ENCODE results near the gene ABCA7. TPM values are rescaled to one million over a fixed set of nuclear protein-coding genes. Genes with fewer than 3 reads are reported as not detected.

Gene ABCA7
- total and polyA plus RNA-seq, 2 of the 13 experiments (the other 11 are each of a cell fraction or from before 2014, with no cell fraction given) = 4.4 to 32.4 TPM

- TF ChIP-seq HOMEZ (CRISPR knock-in tag; IDR thresholded peaks at IDR 0.05; ENCODE audit: low read depth) (peak; percentile 51; the same call in 1 of the 2 replicates), ZNF605 (CRISPR knock-in tag; IDR thresholded peaks at IDR 0.05) (peak; percentile 86), IKZF1 (IDR thresholded peaks at IDR 0.05) (no peak), ZNF282 (IDR thresholded peaks at IDR 0.05; ENCODE audit: partially characterized antibody) (no peak), RORA (CRISPR knock-in tag; IDR thresholded peaks at IDR 0.05) (no peak), MXD4 (CRISPR knock-in tag; IDR thresholded peaks at IDR 0.05) (peak; percentile 86), ZNF761 (CRISPR knock-in tag; conservative IDR thresholded peaks at IDR 0.05) (peak; percentile 91), ZBTB7A (CRISPR knock-in tag; IDR thresholded peaks at IDR 0.05) (peak; percentile 92), ZNF776 (CRISPR knock-in tag; IDR thresholded peaks at IDR 0.05) (no peak), KMT2A (CRISPR knock-in tag; IDR thresholded peaks at IDR 0.05) (peak; percentile 39; the same call in 1 of the 2 replicates), JUND (CRISPR knock-in tag; IDR thresholded peaks at IDR 0.05) (peak; percentile 44; the same call in 1 of the 2 replicates), STAT6 (CRISPR knock-in tag; IDR thresholded peaks at IDR 0.05; ENCODE audit: borderline replicate concordance) (no peak; the same call in 1 of the 2 replicates), ZNF687 (CRISPR knock-in tag; IDR thresholded peaks at IDR 0.05) (peak; percentile 88), HOXA3 (CRISPR knock-in tag; IDR thresholded peaks at IDR 0.05) (peak; percentile 79), ELK4 (CRISPR knock-in tag; IDR thresholded peaks at IDR 0.05; ENCODE audit: borderline replicate concordance) (no peak), REL (CRISPR knock-in tag; conservative IDR thresholded peaks at IDR 0.05) (0 out of 2 replicates have a peak, but pooled peaks have one; percentile 36), POLR2G (IDR thresholded peaks at IDR 0.05; ENCODE audit: low read depth, low read length) (peak; percentile 58), FOXC1 (CRISPR knock-in tag; IDR thresholded peaks at IDR 0.05; ENCODE audit: borderline replicate concordance) (peak; percentile 86)
- TF ChIP-seq, protein P1, sequence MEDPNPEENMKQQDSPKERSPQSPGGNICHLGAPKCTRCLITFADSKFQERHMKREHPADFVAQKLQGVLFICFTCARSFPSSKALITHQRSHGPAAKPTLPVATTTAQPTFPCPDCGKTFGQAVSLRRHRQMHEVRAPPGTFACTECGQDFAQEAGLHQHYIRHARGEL (CRISPR knock-in tag; IDR thresholded peaks at IDR 0.05) = peak; percentile 65; the same call in 1 of the 2 replicates
Measured at GRCh38 chr19:1113030-1113985, 73.4 kb downstream of the ABCA7 start (continued).

Measured in HepG2 (cell line).